GOT3 (cell line): ENCODE measurements around the gene MAN1A2.

ENCODE experiments used
- DNase-seq: peaks from one replicate; lab custom pipeline; 2025; ENCODE audit warnings: mixed read lengths; lab: John Stamatoyannopoulos, UW

The MAN1A2 gene

GRCh38 chr1:117577191-117577885 is 210.1 kb downstream of the MAN1A2 start:
- DNase-seq, result no peak

- DNase-seq, result no peak
Observed at GRCh38 chr1:117578466-117578865, 211.2 kb downstream of the MAN1A2 start.
